ENCODE results near the gene MYOM1.
"Not testable (repeated sequence)": the region's sequence is repeated elsewhere in the genome, so short reads cannot be mapped to it uniquely, and the experiment has no call there.

The MYOM1 gene

GRCh38 chr18:3055186-3055728 is 164.5 kb downstream of the MYOM1 start:
- DNase-seq (ENCODE audit: low spot score): no peak
- POLR2A ChIA-PET (ENCODE audit: low non-redundant PET): no interaction called here
- TF ChIP-seq, protein P1, sequence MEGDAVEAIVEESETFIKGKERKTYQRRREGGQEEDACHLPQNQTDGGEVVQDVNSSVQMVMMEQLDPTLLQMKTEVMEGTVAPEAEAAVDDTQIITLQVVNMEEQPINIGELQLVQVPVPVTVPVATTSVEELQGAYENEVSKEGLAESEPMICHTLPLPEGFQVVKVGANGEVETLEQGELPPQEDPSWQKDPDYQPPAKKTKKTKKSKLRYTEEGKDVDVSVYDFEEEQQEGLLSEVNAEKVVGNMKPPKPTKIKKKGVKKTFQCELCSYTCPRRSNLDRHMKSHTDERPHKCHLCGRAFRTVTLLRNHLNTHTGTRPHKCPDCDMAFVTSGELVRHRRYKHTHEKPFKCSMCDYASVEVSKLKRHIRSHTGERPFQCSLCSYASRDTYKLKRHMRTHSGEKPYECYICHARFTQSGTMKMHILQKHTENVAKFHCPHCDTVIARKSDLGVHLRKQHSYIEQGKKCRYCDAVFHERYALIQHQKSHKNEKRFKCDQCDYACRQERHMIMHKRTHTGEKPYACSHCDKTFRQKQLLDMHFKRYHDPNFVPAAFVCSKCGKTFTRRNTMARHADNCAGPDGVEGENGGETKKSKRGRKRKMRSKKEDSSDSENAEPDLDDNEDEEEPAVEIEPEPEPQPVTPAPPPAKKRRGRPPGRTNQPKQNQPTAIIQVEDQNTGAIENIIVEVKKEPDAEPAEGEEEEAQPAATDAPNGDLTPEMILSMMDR (conservative IDR thresholded peaks at IDR 0.05; ENCODE audit: low read depth): no peak
- no peak overlapping the region for H3K27ac ChIP-seq
- CTCF ChIA-PET: no interaction called here

GRCh38 chr18:3054780-3055179 is 165.0 kb downstream of the MYOM1 start:
- no peak overlapping the region for H3K27ac ChIP-seq
- DNase-seq (ENCODE audit: low spot score): no peak
- POLR2A ChIA-PET (ENCODE audit: low non-redundant PET): no interaction called here
- TF ChIP-seq, protein P1 (conservative IDR thresholded peaks at IDR 0.05; ENCODE audit: low read depth): no peak
- CTCF ChIA-PET: interaction anchor here (1.0 kb wide), 1 partner anchor 8 kb away, joined by 3 read pairs; no protein-coding TSS in a partner anchor

DNA sequence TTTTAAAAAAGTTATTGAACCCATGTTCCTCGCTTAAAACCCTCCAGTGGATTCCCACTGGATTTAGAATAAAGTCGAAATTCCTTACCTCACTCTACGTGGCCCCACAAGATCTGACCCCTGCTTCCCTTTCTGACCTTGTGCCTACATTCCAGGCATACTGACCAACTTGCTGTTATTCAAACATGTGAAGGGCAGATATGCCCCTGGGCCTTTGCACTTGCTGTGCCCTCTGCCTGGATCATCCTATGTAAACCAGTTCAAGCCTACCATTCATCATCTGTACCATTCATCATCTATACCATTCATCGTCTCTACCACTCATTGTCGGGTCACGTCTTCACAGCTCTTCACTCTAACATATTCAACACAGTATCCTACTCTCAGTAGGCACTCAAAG is 165.6 kb downstream of the MYOM1 start:
- ChIA-PET POLR2A (ENCODE audit: low non-redundant PET) (no interaction called here), CTCF (interaction anchor here (1.0 kb wide), 1 partner anchor 9 kb away, joined by 3 read pairs; no protein-coding TSS in a partner anchor)
- H3K27ac ChIP-seq: no peak overlapping the region
- TF ChIP-seq, protein P1 (conservative IDR thresholded peaks at IDR 0.05; ENCODE audit: low read depth): no peak
- DNase-seq (ENCODE audit: low spot score): no peak

- DNase-seq (ENCODE audit: low spot score): no peak
- H3K27ac ChIP-seq: no peak overlapping the region
- ChIA-PET CTCF (no interaction called here), POLR2A (ENCODE audit: low non-redundant PET) (no interaction called here)
- TF ChIP-seq, protein P1 (conservative IDR thresholded peaks at IDR 0.05; ENCODE audit: low read depth): no peak
These were observed 166.7 kb downstream of the MYOM1 start for GRCh38 chr18:3053081-3053480.

GRCh38 chr18:3052411-3052758 is 167.4 kb downstream of the MYOM1 start:
- ChIA-PET CTCF (interaction anchor here (1.3 kb wide), 1 partner anchor 11 kb away, joined by 3 read pairs; no protein-coding TSS in a partner anchor), POLR2A (ENCODE audit: low non-redundant PET) (no interaction called here)
- no peak overlapping the region for H3K27ac ChIP-seq
- DNase-seq (ENCODE audit: low spot score): no peak
- TF ChIP-seq, protein P1 (conservative IDR thresholded peaks at IDR 0.05; ENCODE audit: low read depth): no peak

DNA sequence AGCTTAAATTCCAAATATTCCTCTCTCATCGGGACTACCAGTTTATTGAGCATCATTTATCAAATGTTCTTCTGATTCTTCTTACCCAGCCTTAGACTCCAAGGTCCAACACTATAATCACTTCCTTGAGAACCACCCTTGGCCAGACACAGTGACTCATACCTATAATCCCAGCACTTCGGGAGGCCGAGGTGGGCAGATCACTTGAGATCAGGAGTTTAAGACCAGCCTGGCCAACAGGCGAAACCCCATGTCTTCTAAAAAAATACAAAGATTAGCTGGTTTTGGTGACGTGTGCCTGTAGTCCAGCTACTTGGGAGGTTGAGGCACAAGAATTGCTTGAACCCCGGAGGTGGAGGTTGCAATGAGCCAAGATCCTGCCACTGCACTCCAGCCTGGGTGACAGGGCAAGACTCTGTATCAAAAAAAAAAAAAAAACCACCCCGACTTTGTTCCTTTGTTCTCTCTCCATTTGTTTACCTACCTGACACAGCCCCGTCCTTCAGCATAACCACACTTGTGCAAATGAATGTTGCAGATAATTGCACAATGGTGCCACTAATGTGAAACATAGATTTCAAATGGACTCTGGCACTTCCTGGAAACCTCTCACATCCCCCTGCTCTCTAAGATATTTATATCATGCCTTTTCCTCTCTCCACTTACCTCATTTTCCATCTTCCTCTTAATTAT is 167.9 kb downstream of the MYOM1 start:
- TF ChIP-seq, protein P1 (conservative IDR thresholded peaks at IDR 0.05; ENCODE audit: low read depth): no peak
- POLR2A ChIA-PET (ENCODE audit: low non-redundant PET): no interaction called here
- H3K27ac ChIP-seq: no peak overlapping the region
- CTCF ChIA-PET: interaction anchor here (0.7 to 1.3 kb wide), 2 partner anchors 11 to 1928 kb away, joined by 3 to 4 read pairs; no protein-coding TSS in a partner anchor
- DNase-seq (ENCODE audit: low spot score): no peak

GRCh38 chr18:3049897-3050454 is 169.8 kb downstream of the MYOM1 start:
- CTCF ChIA-PET: interaction anchor here (1.0 kb wide), 1 partner anchor 13 kb away, joined by 6 read pairs; no protein-coding TSS in a partner anchor
- POLR2A ChIA-PET (ENCODE audit: low non-redundant PET); H3K27ac ChIP-seq; DNase-seq (ENCODE audit: low spot score): not testable (repeated sequence)

Data from RWPE1 (cell line).